ENCODE results near the gene UNC5C.

Gene UNC5C

DNA sequence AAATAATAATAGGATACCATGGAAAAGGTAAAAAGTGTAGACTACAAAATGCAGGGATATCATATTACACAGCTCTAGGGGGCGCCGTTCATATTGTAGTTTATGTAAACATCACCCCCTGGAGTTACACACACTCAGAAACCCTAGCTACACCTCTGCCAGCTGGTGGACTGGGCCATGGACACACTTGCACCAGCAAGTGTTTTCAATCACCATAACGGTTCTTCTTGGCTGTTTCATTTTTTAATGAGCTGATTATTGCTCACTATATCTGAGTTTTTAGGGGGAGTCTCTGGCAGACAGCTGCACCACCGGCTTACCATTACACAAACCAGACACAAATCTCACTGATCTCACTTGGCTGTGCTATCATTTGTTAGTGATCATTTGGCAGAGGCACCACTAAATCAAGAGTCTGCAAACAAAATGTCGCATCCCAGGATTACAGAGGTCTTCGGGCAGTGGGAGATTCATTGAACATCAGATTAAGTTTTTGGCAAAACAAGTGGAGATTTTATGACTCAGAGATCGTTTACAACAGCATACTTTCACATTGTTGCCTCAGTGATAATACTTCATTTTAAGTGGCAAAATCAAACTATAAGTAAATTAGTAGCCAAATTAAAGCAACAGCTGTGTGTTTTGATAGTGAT, 185.7 kb downstream of the UNC5C start:
- no peak for DNase-seq (ENCODE audit: extremely low read depth, insufficient read length)
- TF ChIP-seq, protein P1, sequence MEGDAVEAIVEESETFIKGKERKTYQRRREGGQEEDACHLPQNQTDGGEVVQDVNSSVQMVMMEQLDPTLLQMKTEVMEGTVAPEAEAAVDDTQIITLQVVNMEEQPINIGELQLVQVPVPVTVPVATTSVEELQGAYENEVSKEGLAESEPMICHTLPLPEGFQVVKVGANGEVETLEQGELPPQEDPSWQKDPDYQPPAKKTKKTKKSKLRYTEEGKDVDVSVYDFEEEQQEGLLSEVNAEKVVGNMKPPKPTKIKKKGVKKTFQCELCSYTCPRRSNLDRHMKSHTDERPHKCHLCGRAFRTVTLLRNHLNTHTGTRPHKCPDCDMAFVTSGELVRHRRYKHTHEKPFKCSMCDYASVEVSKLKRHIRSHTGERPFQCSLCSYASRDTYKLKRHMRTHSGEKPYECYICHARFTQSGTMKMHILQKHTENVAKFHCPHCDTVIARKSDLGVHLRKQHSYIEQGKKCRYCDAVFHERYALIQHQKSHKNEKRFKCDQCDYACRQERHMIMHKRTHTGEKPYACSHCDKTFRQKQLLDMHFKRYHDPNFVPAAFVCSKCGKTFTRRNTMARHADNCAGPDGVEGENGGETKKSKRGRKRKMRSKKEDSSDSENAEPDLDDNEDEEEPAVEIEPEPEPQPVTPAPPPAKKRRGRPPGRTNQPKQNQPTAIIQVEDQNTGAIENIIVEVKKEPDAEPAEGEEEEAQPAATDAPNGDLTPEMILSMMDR (IDR thresholded peaks at IDR 0.05; ENCODE audit: insufficient read depth, low read length, poor library complexity, severe bottlenecking): peak; percentile 12
- H3K27me3 ChIP-seq (replicated peaks; ENCODE audit: control insufficient read depth, insufficient read depth, low read length): no peaks in the 10 kb centered on the region

DNA sequence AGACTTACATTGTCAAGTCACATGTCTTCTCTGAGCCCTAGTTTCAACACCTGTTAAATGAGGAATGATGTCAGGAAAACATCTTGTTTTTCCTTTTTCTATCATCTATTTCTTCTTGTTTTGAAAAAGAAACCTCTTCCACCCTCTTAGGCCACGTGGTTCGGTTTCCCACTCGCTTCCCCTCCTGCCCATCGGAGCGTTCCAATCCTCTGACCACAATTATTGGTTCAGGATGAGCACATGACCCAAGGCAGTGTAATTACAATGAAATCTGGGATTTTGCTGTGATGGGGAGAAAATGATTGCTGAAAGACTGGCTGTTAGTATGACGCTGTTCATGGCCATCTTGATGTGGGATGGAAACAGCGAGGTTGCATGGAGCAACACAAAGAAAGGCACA, 186.7 kb downstream of the UNC5C start:
- TF ChIP-seq, protein P1 (IDR thresholded peaks at IDR 0.05; ENCODE audit: insufficient read depth, low read length, poor library complexity, severe bottlenecking): no peak
- no peaks in the 10 kb centered on the region for H3K36me3 ChIP-seq (ENCODE audit: control insufficient read depth, insufficient read depth, low read length)
- no peak for DNase-seq (ENCODE audit: extremely low read depth, insufficient read length)
- H3K4me3 ChIP-seq (replicated peaks; ENCODE audit: low read depth, low read length): no peak overlapping the region
- no peaks in the 10 kb centered on the region for H3K27me3 ChIP-seq (replicated peaks; ENCODE audit: control insufficient read depth, insufficient read depth, low read length)

More for the DNA sequence above, 185.7 kb downstream of the UNC5C start:
- Histone ChIP-seq H3K4me3 (replicated peaks; ENCODE audit: low read depth, low read length) (no peak overlapping the region), H3K36me3 (ENCODE audit: control insufficient read depth, insufficient read depth, low read length) (no peaks in the 10 kb centered on the region)

DNA sequence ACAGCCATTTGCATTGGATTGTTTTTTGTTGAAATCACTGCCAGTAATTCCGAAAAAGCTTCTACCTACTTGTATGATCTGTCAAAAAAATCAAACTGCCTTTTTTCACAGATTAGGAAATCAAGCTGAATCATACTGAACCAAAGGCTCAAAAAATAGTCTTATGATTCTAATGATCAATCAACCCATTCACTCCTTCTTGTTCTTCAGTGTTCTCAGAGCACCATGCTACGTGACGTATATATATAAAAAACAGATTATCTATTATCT, 187.1 kb downstream of the UNC5C start:
- no peaks in the 10 kb centered on the region for H3K27me3 ChIP-seq (replicated peaks; ENCODE audit: control insufficient read depth, insufficient read depth, low read length)
- H3K4me3 ChIP-seq (replicated peaks; ENCODE audit: low read depth, low read length): no peak overlapping the region
- TF ChIP-seq, protein P1 (IDR thresholded peaks at IDR 0.05; ENCODE audit: insufficient read depth, low read length, poor library complexity, severe bottlenecking): no peak
- DNase-seq (ENCODE audit: extremely low read depth, insufficient read length): no peak
- H3K36me3 ChIP-seq (ENCODE audit: control insufficient read depth, insufficient read depth, low read length): no peaks in the 10 kb centered on the region

GRCh38 chr4:95360906-95361695, 187.7 kb downstream of the UNC5C start:
- Histone ChIP-seq H3K4me3 (replicated peaks; ENCODE audit: low read depth, low read length) (no peak overlapping the region), H3K36me3 (ENCODE audit: control insufficient read depth, insufficient read depth, low read length) (no peaks in the 10 kb centered on the region), H3K27me3 (replicated peaks; ENCODE audit: control insufficient read depth, insufficient read depth, low read length) (no peaks in the 10 kb centered on the region)
- TF ChIP-seq, protein P1 (IDR thresholded peaks at IDR 0.05; ENCODE audit: insufficient read depth, low read length, poor library complexity, severe bottlenecking): no peak
- DNase-seq (ENCODE audit: extremely low read depth, insufficient read length): no peak

DNA sequence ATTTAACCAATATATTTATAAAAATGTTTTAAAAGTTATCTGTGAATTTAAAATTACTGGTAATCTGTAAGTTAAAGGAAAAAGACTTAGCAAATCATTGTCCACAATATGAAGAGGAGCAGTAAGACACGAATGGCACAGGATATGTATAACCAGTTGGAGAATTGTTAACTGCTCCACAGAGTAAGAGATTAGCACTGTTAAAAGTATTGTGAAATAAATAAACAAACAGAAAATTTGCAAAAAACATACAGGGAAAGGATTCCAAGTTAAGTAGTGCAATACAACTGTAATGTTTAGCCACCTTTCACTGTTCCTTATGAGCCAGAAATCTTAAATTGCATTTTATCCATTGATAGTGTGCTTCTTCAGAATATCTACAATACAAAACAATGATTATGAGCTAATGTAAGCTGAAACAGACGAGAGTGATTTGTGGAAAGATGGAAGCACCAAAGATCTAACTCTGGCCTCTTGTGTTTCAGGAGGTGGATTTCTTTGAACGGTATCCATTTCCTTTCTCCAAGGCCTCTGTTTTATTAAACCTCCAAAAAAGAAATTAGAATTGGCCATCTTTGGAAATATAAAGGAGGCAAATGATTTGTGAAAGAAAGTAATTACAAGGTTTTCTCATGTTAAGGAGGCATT, 188.4 kb downstream of the UNC5C start:
- DNase-seq (ENCODE audit: extremely low read depth, insufficient read length): no peak
- no peaks in the 10 kb centered on the region for H3K36me3 ChIP-seq (ENCODE audit: control insufficient read depth, insufficient read depth, low read length)
- TF ChIP-seq, protein P1 (IDR thresholded peaks at IDR 0.05; ENCODE audit: insufficient read depth, low read length, poor library complexity, severe bottlenecking): no peak
- no peak overlapping the region for H3K4me3 ChIP-seq (replicated peaks; ENCODE audit: low read depth, low read length)
- H3K27me3 ChIP-seq (replicated peaks; ENCODE audit: control insufficient read depth, insufficient read depth, low read length): no peaks in the 10 kb centered on the region
